GM12891 (cell line): Measurements from ENCODE around the gene ELOVL6.

Source experiments
- PAX5 ChIP-seq: IDR thresholded peaks from 2 replicates; pipeline ENCODE4 v1.6.1; 2011; ENCODE audit warnings: low read length, moderate library complexity, mild to moderate bottlenecking; ENCODE audit not compliant: insufficient read depth, severe bottlenecking
- POLR2A ChIP-seq: IDR thresholded peaks from 2 replicates; pipeline ENCODE4 v1.6.1; 2011; ENCODE audit warnings: low read depth, low read length, control low read depth
- POLR2AphosphoS5 ChIP-seq: IDR thresholded peaks from 2 replicates; pipeline ENCODE4 v1.6.1; 2011; ENCODE audit warnings: low read depth, low read length, control low read depth
- SPI1 ChIP-seq: IDR thresholded peaks from 2 replicates; pipeline ENCODE4 v1.6.1; 2011; ENCODE audit warnings: low read depth, low read length, control low read depth
- TAF1 ChIP-seq: IDR thresholded peaks from 2 replicates; pipeline ENCODE4 v1.6.1; 2011; ENCODE audit warnings: low read depth, low read length, control low read depth

DNA sequence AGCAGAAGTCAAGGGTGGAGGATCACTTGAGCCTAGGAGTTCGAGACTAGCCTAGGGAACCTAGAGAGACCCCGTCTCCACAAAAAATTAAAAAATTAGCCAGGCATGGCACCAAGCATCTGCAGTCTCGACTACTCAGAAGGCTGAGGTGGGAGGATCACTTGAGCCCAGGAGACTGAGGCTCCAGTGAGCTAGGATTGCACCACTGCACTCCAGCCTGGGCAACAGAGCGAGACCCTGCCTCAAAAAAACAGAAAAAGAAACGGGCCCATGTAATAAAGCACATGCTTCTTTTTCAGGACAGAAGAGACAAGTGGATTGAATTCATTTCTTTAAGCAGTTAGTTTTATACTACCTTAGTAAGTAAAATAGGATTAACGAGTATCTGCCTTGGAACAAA, 42.0 kb downstream of the ELOVL6 start:
- TF ChIP-seq POLR2AphosphoS5 = no peak
- no peak for TF ChIP-seq SPI1
- TF ChIP-seq TAF1 = no peak
- no peak for TF ChIP-seq POLR2A
- TF ChIP-seq PAX5 = no peak
